CD8-positive, alpha-beta memory T cell (primary cell): Measurements from ENCODE around the gene PRR18. TPM values are rescaled to one million over a fixed set of nuclear protein-coding genes. Genes with fewer than 3 reads are reported as not detected.

Source experiments
- CTCF ChIA-PET: fragments of 350-600 bp; sonication (Branson Sonifier 250); formaldehyde crosslinking; loops from one replicate; lab custom pipeline; 2021; ENCODE audit warnings: antibody characterized with exemption; lab: Charles Lee
- POLR2A ChIA-PET: fragments of 350-600 bp; sonication (Branson Sonifier 250); formaldehyde crosslinking; loops from one replicate; lab custom pipeline; 2021; ENCODE audit warnings: antibody characterized with exemption; lab: Charles Lee
- DNase-seq, 5 donors: peaks; one replicate each; pipeline versions ENCODE4 v3.0.0 to v3.0.0-alpha.2; 2020 to 2022; ENCODE audit warnings: mixed read lengths in 1 of 5
- H3K27ac ChIP-seq: one replicate; pipeline ENCODE4 v1.7.0; 2013; ENCODE audit warnings: low read depth, mild to moderate bottlenecking, low read length, moderate library complexity
- H3K27me3 ChIP-seq: 2 replicates; pipeline ENCODE4 v1.7.0; 2013; ENCODE audit warnings: low read length, mild to moderate bottlenecking; ENCODE audit not compliant: insufficient read depth, poor library complexity, severe bottlenecking
- H3K36me3 ChIP-seq: 2 replicates; pipeline ENCODE4 v1.7.0; 2013; ENCODE audit warnings: mild to moderate bottlenecking, low read length, moderate library complexity; ENCODE audit not compliant: insufficient read depth
- H3K4me1 ChIP-seq: 2 replicates; pipeline ENCODE4 v1.7.0; 2013; ENCODE audit warnings: mild to moderate bottlenecking, low read length, moderate library complexity; ENCODE audit not compliant: insufficient read depth
- H3K4me3 ChIP-seq: 2 replicates; pipeline ENCODE4 v1.7.0; 2013; ENCODE audit warnings: mild to moderate bottlenecking, low read length
- H3K9me3 ChIP-seq: 2 replicates; pipeline ENCODE4 v1.7.0; 2013; ENCODE audit warnings: mild to moderate bottlenecking, low read length
- H3K27ac Mint-ChIP-seq, 8 donors: one replicate each; pipeline ENCODE4 v1.8.0; 2020 to 2021; ENCODE audit warnings: mixed read lengths in 8 of 8, mild to moderate bottlenecking in 6 of 8, inconsistent platforms in 3 of 8, moderate library complexity in 3 of 8
- H3K27me3 Mint-ChIP-seq, 2 donors: one replicate each; pipeline ENCODE4 v1.8.0; 2020 to 2021; ENCODE audit warnings: mixed read lengths in 2 of 2, mild to moderate bottlenecking in 1 of 2, moderate library complexity in 1 of 2
- H3K36me3 Mint-ChIP-seq, 3 donors: one replicate each; pipeline ENCODE4 v1.8.0; 2020 to 2021; ENCODE audit warnings: mixed read lengths in 3 of 3, inconsistent platforms in 1 of 3, mild to moderate bottlenecking in 1 of 3
- H3K4me1 Mint-ChIP-seq, 3 donors: one replicate each; pipeline ENCODE4 v1.8.0; 2020 to 2021; ENCODE audit warnings: mixed read lengths in 3 of 3, inconsistent platforms in 1 of 3, mild to moderate bottlenecking in 1 of 3
- H3K4me3 Mint-ChIP-seq, 7 donors: one replicate each; pipeline ENCODE4 v1.8.0; 2020 to 2021; ENCODE audit warnings: mixed read lengths in 7 of 7, mild to moderate bottlenecking in 6 of 7, moderate library complexity in 4 of 7, inconsistent platforms in 2 of 7
- H3K9me3 Mint-ChIP-seq, 5 donors: one replicate each; pipeline ENCODE4 v1.8.0; 2020 to 2022; ENCODE audit warnings: mixed read lengths in 5 of 5, mild to moderate bottlenecking in 3 of 5, moderate library complexity in 2 of 5, inconsistent platforms in 1 of 5
- polyA plus RNA-seq: library from polyadenylated mRNA; unstranded; fragments of 300-500 nt; fragmentation: Illumina TruSeq; gene quantifications from one replicate; pipeline ENCODE4 v1.2.3, GENCODE V29; 2021
- total RNA-seq, 2 experiments: library from RNA; stranded (reverse); gene quantifications; one replicate each; pipeline ENCODE4 v1.2.3, GENCODE V29; 2021

PRR18 gene
- total and polyA plus RNA-seq, 3 experiments from 2014 or later = 0.07 to 0.09 TPM; not detected in 1

DNA sequence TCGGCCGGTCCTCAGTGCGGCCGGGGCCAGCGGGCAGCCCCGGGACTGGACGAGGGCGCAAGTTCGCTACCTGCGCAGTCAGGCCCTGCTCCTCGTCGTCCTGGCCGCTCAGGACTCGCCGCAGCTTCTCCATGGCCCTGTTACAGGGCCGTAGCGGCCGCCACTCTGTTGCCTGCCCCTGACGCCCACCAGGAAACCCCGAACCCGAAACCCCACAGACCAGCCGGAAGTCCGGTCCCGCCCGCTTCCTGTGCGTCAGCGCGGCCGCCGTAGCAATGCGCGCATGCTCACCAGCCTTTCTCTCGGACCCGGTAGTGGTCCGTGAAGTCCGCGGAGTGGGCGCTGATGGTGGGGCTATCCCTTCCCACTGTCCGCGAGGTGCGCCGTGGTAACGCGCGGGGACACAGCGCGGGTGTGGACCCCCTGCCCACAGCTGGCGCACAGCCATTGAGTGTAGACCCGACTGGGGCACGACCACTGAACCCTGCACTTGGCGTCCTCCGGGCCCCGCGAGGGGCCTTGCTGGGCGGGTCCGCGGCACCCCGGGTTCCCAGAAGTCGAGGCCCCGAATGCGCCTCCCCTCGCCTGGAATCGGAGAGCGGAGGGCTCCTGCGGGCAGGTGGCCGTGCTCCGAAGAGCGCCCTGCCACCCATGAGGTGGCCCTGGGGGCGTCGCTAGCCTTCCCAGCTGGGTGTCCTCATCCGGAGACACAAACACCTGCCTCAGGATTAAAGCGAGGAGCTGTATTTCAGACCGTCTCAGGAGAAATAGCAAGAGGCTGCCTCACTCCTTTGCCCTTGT, 34.4 kb upstream of the PRR18 start, which contains the start of gene SFT2D1:
TSS of gene SFT2D1 (minus strand) at position 197 of the 801 bp plus-strand sequence. CDS start at position 133, 64 bp downstream.
- peak within 1 kb of the TSS; percentile 92 for H3K27ac ChIP-seq
- H3K4me3 ChIP-seq = peak within 1 kb of the TSS; percentile 76
- ChIA-PET POLR2A (no interaction called here), CTCF (interaction anchor here (0.7 to 1.3 kb wide), 5 partner anchors 37 to 62 kb away, joined by 3 to 4 read pairs (median 3); no protein-coding TSS in a partner anchor)
- peak within 1 kb of the TSS; percentile 87 to 94 (median 89) for H3K4me3 Mint-ChIP-seq
- peak; percentile 54 to 81 (median 69) for DNase-seq
- peak within 1 kb of the TSS; percentile 81 to 93 (median 88) for H3K27ac Mint-ChIP-seq
- H3K4me1 Mint-ChIP-seq = peaks cover 10 to 16% (median 14%) of the 10 kb centered on the region in 3 donors
- peaks cover 0 to 17% (median 1%) of the 10 kb centered on the region in 3 donors for H3K36me3 Mint-ChIP-seq
- no peaks in the 10 kb centered on the region for H3K9me3 ChIP-seq
- H3K27me3 ChIP-seq = no peaks in the 10 kb centered on the region
- H3K4me1 ChIP-seq = peaks cover 47% of the 10 kb centered on the region
- no peaks in the 10 kb centered on the region for H3K36me3 ChIP-seq
- H3K9me3 Mint-ChIP-seq = no peaks in the 10 kb centered on the region
- H3K27me3 Mint-ChIP-seq = peaks cover 0 to 3% of the 10 kb centered on the region in 2 donors

DNA sequence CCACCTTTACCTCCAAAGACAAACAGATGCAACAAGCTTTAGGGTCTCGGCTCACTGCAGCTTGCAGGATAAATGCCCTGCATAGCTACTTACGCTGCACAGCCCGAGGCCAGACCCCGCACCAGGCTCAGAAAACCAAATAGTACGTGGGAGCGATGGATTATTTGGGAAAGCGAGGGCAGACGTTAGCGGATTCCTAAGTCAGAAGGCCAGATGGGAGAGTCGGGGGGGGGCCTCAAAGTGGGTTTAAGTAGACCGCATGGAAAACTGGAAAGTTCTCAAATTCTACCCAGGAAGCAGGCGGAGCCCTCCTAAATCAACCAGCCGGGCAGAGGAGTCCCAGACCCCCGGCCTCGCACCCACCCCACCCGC, 33.8 kb upstream of the PRR18 start:
- Mint-ChIP-seq H3K36me3 (peaks cover 0 to 22% (median 4%) of the 10 kb centered on the region in 3 donors), H3K9me3 (no peaks in the 10 kb centered on the region), H3K27ac (peak overlapping the region; percentile 59 to 93 (median 88)), H3K4me1 (peaks cover 12 to 16% (median 14%) of the 10 kb centered on the region in 3 donors), H3K27me3 (peaks cover 0 to 2% of the 10 kb centered on the region in 2 donors), H3K4me3 (peak overlapping the region; percentile 87 to 94 (median 89))
- no peaks in the 10 kb centered on the region for H3K27me3 ChIP-seq
- peak in 1 of 5 donors; percentile 7 for DNase-seq
- peak overlapping the region; percentile 76 for H3K4me3 ChIP-seq
- H3K36me3 ChIP-seq = no peaks in the 10 kb centered on the region
- POLR2A ChIA-PET = interaction anchor here (0.7 kb wide), 2 partner anchors 39 to 56 kb away, joined by 3 read pairs; no protein-coding TSS in a partner anchor
- H3K4me1 ChIP-seq = peaks cover 51% of the 10 kb centered on the region
- H3K9me3 ChIP-seq = no peaks in the 10 kb centered on the region
- H3K27ac ChIP-seq = peak overlapping the region; percentile 92
- CTCF ChIA-PET = interaction anchor here (0.8 to 1.3 kb wide), 3 partner anchors 31 to 60 kb away, joined by 3 to 5 read pairs (median 4); no protein-coding TSS in a partner anchor

- peaks cover 0 to 27% (median 4%) of the 10 kb centered on the region in 3 donors for H3K36me3 Mint-ChIP-seq
- H3K4me3 Mint-ChIP-seq = peak overlapping the region; percentile 87 to 94 (median 89)
- H3K9me3 ChIP-seq = no peaks in the 10 kb centered on the region
- H3K4me1 ChIP-seq = peaks cover 56% of the 10 kb centered on the region
- H3K27ac Mint-ChIP-seq = peak overlapping the region; percentile 59 to 93 (median 88)
- DNase-seq = peak in 2 of 5 donors; percentile 10 to 38
- peak overlapping the region; percentile 76 for H3K4me3 ChIP-seq
- no peaks in the 10 kb centered on the region for H3K9me3 Mint-ChIP-seq
- peak overlapping the region; percentile 92 for H3K27ac ChIP-seq
- ChIA-PET CTCF (interaction anchor here (0.8 to 1.2 kb wide), 2 partner anchors 31 to 60 kb away, joined by 3 to 5 read pairs; no protein-coding TSS in a partner anchor), POLR2A (interaction anchor here (0.7 kb wide), 2 partner anchors 39 to 56 kb away, joined by 3 read pairs; no protein-coding TSS in a partner anchor)
- H3K27me3 ChIP-seq = no peaks in the 10 kb centered on the region
- H3K4me1 Mint-ChIP-seq = peaks cover 12 to 21% (median 14%) of the 10 kb centered on the region in 3 donors
- no peaks in the 10 kb centered on the region for H3K36me3 ChIP-seq
- no peaks in the 10 kb centered on the region for H3K27me3 Mint-ChIP-seq
Observed at GRCh38 chr6:166341464-166341863, 33.3 kb upstream of the PRR18 start.

- Mint-ChIP-seq H3K4me1 (peaks cover 14 to 47% (median 28%) of the 10 kb centered on the region in 3 donors), H3K27ac (no peak overlapping the region), H3K9me3 (no peaks in the 10 kb centered on the region), H3K36me3 (peaks cover 9 to 49% (median 17%) of the 10 kb centered on the region in 3 donors), H3K4me3 (no peak overlapping the region), H3K27me3 (no peaks in the 10 kb centered on the region)
- Histone ChIP-seq H3K4me3 (no peak overlapping the region), H3K27ac (no peak overlapping the region), H3K9me3 (no peaks in the 10 kb centered on the region), H3K27me3 (no peaks in the 10 kb centered on the region), H3K4me1 (peaks cover 82% of the 10 kb centered on the region), H3K36me3 (no peaks in the 10 kb centered on the region)
- ChIA-PET CTCF (no interaction called here), POLR2A (no interaction called here)
- no peak for DNase-seq
Observed at GRCh38 chr6:166338854-166339253, 30.7 kb upstream of the PRR18 start.

DNA sequence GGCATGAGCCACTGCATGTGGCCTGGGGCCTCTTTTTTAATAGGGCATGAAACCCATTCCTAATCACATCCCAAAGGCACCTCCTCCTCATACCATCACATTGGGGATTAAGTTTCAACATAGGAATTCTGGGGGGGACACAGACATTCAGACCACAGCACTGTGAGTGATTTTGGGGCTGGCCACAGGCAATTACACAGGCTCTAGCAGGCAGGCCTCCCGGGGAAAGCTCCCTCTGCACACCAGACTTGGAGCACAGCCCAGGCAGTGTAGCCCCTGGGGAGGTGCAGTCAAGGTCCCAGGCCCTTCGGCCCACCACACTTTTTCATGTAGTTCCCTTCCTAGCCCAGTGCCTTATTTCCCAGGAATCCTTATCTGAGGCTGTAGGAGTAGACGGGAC, 28.7 kb upstream of the PRR18 start:
- POLR2A ChIA-PET = no interaction called here
- H3K4me3 ChIP-seq = no peak overlapping the region
- H3K27me3 Mint-ChIP-seq = peaks cover 0 to 2% of the 10 kb centered on the region in 2 donors
- H3K4me1 Mint-ChIP-seq = peaks cover 5 to 58% (median 40%) of the 10 kb centered on the region in 3 donors
- no peak overlapping the region for H3K27ac ChIP-seq
- H3K27ac Mint-ChIP-seq = no peak overlapping the region
- DNase-seq = no peak
- peaks cover 9 to 51% (median 20%) of the 10 kb centered on the region in 3 donors for H3K36me3 Mint-ChIP-seq
- H3K9me3 Mint-ChIP-seq = no peaks in the 10 kb centered on the region
- H3K27me3 ChIP-seq = no peaks in the 10 kb centered on the region
- H3K36me3 ChIP-seq = no peaks in the 10 kb centered on the region
- no peaks in the 10 kb centered on the region for H3K9me3 ChIP-seq
- H3K4me3 Mint-ChIP-seq = peak overlapping the region in 1 of 7 donors; percentile 6
- CTCF ChIA-PET = interaction anchor here (1.4 to 2.6 kb wide), 2 partner anchors 24 to 64 kb away, joined by 3 to 9 read pairs; no protein-coding TSS in a partner anchor
- H3K4me1 ChIP-seq = peaks cover 95% of the 10 kb centered on the region

DNA sequence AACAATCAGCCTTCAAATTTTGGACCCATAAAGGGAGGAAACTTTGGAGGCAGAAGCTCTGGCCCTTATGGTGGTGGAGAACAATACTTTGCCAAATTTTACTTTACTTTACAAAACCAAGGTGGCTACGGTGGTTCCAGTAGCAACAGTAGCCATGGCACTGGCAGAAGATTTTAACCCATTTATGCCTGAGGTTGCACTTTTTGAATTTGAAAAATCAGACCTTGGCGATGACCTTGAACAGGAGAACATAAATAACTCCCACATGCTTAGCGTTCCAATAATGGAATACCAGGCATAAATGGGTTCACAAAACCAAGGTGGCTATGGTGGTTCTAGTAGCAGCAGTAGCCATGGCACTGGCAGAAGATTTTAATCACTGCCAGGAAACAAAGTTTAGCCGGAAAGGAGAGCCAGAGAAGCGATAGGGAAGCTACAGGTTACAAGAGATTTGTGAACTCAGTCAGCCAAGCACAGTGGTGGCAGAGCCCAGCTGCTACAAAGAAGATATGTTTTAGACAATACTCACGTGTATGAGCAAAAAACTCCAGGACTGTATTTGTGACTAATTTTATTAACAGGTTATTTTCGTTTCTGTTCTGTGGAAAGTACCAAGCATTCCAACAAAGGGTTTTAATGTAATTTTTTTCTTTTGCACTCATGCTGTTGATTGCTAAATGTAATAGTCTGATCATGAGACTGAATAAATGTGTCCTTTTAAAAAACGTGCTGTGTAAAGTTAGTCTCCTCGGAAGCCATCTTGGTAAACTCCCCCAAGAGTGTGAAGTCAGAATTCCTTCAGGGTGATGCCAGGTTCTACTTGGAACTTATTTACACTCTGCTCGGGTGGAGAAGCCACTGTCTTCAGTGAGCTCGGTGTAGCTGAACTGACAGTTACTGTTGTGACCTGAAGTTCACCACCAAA, 27.4 kb upstream of the PRR18 start:
- no peaks in the 10 kb centered on the region for H3K9me3 ChIP-seq
- DNase-seq = no peak
- peaks cover 0 to 2% of the 10 kb centered on the region in 2 donors for H3K27me3 Mint-ChIP-seq
- ChIA-PET CTCF (interaction anchor here (1.4 to 2.6 kb wide), 2 partner anchors 22 to 65 kb away, joined by 3 to 9 read pairs; no protein-coding TSS in a partner anchor), POLR2A (no interaction called here)
- H3K4me3 Mint-ChIP-seq = peak overlapping the region in 1 of 7 donors; percentile 29
- peaks cover 93% of the 10 kb centered on the region for H3K4me1 ChIP-seq
- peaks cover 9 to 53% (median 20%) of the 10 kb centered on the region in 3 donors for H3K36me3 Mint-ChIP-seq
- H3K36me3 ChIP-seq = no peaks in the 10 kb centered on the region
- H3K27ac ChIP-seq = no peak overlapping the region
- peaks cover 3 to 60% (median 36%) of the 10 kb centered on the region in 3 donors for H3K4me1 Mint-ChIP-seq
- H3K4me3 ChIP-seq = no peak overlapping the region
- H3K9me3 Mint-ChIP-seq = no peaks in the 10 kb centered on the region
- H3K27ac Mint-ChIP-seq = peak overlapping the region in 3 of 8 donors; percentile 33 to 75 (median 67)
- H3K27me3 ChIP-seq = no peaks in the 10 kb centered on the region

GRCh38 chr6:166334878-166335277, 26.7 kb upstream of the PRR18 start:
- Mint-ChIP-seq H3K9me3 (no peaks in the 10 kb centered on the region), H3K4me1 (peaks cover 6 to 67% (median 36%) of the 10 kb centered on the region in 3 donors), H3K27ac (peak overlapping the region in 5 of 8 donors; percentile 2 to 55 (median 26)), H3K4me3 (peak overlapping the region in 3 of 7 donors; percentile 4 to 65 (median 17)), H3K36me3 (peaks cover 9 to 53% (median 20%) of the 10 kb centered on the region in 3 donors), H3K27me3 (peaks cover 0 to 2% of the 10 kb centered on the region in 2 donors)
- no peaks in the 10 kb centered on the region for H3K36me3 ChIP-seq
- no peaks in the 10 kb centered on the region for H3K9me3 ChIP-seq
- H3K4me3 ChIP-seq = no peak overlapping the region
- POLR2A ChIA-PET = no interaction called here
- DNase-seq = no peak
- no peak overlapping the region for H3K27ac ChIP-seq
- H3K27me3 ChIP-seq = no peaks in the 10 kb centered on the region
- H3K4me1 ChIP-seq = peaks cover 85% of the 10 kb centered on the region
- CTCF ChIA-PET = interaction anchor here (1.7 kb wide), 1 partner anchor 46 kb away, joined by 5 read pairs; no protein-coding TSS in a partner anchor
